Ramos (cell line): ENCODE data around the gene SUPT20H.
"Not testable (repeated sequence)": the region's sequence is repeated elsewhere in the genome, so short reads cannot be mapped to it uniquely, and the experiment has no call there.

Experiments
- in situ Hi-C: fragments of 300-500 bp; cut with MboI; formaldehyde crosslinking; loops from one replicate; pipeline ENCODE4 v1.14.3; 2022; ENCODE audit warnings: low sequenced_read_pairs; ENCODE audit not compliant: unreplicated experiment

The SUPT20H gene

GRCh38 chr13:37070145-37070695 lies 10.7 kb upstream of the SUPT20H start:
- in situ Hi-C loops = no loop called here

- in situ Hi-C loops = no loop called here
These were observed 10.2 kb upstream of the SUPT20H start for GRCh38 chr13:37069597-37070103.

- in situ Hi-C loops = no loop called here
These were observed 9.5 kb upstream of the SUPT20H start for GRCh38 chr13:37068962-37069361.

GRCh38 chr13:37067874-37068273 lies 8.4 kb upstream of the SUPT20H start:
- in situ Hi-C loops = no loop called here

- in situ Hi-C loops = no loop called here
These were observed 6.5 kb upstream of the SUPT20H start for GRCh38 chr13:37065890-37066526.

- in situ Hi-C loops = no loop called here
These were observed 332 bp upstream of the SUPT20H start for GRCh38 chr13:37059848-37060192.

GRCh38 chr13:37056228-37056627 lies 3.3 kb downstream of the SUPT20H start:
- in situ Hi-C loops = not testable (repeated sequence)

- in situ Hi-C loops = not testable (repeated sequence)
These were observed 6.4 kb downstream of the SUPT20H start for GRCh38 chr13:37053111-37053510.

- in situ Hi-C loops = no loop called here
These were observed 9.7 kb downstream of the SUPT20H start for GRCh38 chr13:37049810-37050209.

GRCh38 chr13:37047846-37048245 lies 11.6 kb downstream of the SUPT20H start:
- in situ Hi-C loops = no loop called here

GRCh38 chr13:37047032-37047431 lies 12.5 kb downstream of the SUPT20H start:
- in situ Hi-C loops = no loop called here

- in situ Hi-C loops = no loop called here
These were observed 13.4 kb downstream of the SUPT20H start for GRCh38 chr13:37046062-37046461.

GRCh38 chr13:37040789-37041188 lies 18.7 kb downstream of the SUPT20H start:
- in situ Hi-C loops = no loop called here

- in situ Hi-C loops = no loop called here
These were observed 19.6 kb downstream of the SUPT20H start for GRCh38 chr13:37039896-37040295.

GRCh38 chr13:37037241-37037640 lies 22.2 kb downstream of the SUPT20H start:
- in situ Hi-C loops = no loop called here

- in situ Hi-C loops = no loop called here
These were observed 29.9 kb downstream of the SUPT20H start for GRCh38 chr13:37029617-37030016.

GRCh38 chr13:37027639-37028038 lies 31.8 kb downstream of the SUPT20H start:
- in situ Hi-C loops = no loop called here

- in situ Hi-C loops = no loop called here
These were observed 32.7 kb downstream of the SUPT20H start for GRCh38 chr13:37026771-37027170.

- in situ Hi-C loops = no loop called here
These were observed 35.6 kb downstream of the SUPT20H start for GRCh38 chr13:37023871-37024270.

- in situ Hi-C loops = no loop called here
These were observed 44.9 kb downstream of the SUPT20H start for GRCh38 chr13:37014609-37015008.

GRCh38 chr13:37011788-37012187 lies 47.7 kb downstream of the SUPT20H start:
- in situ Hi-C loops = no loop called here

- in situ Hi-C loops = no loop called here
These were observed 48.5 kb downstream of the SUPT20H start for GRCh38 chr13:37011002-37011401.
